Stimulated activated CD8-positive, alpha-beta memory T cell treated with anti-CD3 and anti-CD28 coated beads, Interleukin-15, amount 100 ng/mL, for 48 hours (primary cell): ENCODE results near the gene MGAT4C.
"Not testable (repeated sequence)": the region's sequence is repeated elsewhere in the genome, so short reads cannot be mapped to it uniquely, and the experiment has no call there.

Source experiments
- DNase-seq, 2 donors: peaks; one replicate each; pipeline ENCODE4 v3.0.0-alpha.2; 2020; ENCODE audit warnings: low read depth in 2 of 2

Gene MGAT4C

GRCh38 chr12:86134561-86134960 lies 121.6 kb downstream of the MGAT4C start:
- no peak for DNase-seq

GRCh38 chr12:86126900-86127299 lies 129.3 kb downstream of the MGAT4C start:
- not testable (repeated sequence) for DNase-seq

GRCh38 chr12:86122846-86123468 lies 133.2 kb downstream of the MGAT4C start:
- no peak for DNase-seq

GRCh38 chr12:86118161-86118560 lies 138.0 kb downstream of the MGAT4C start:
- DNase-seq: no peak

- no peak for DNase-seq
These were observed 138.5 kb downstream of the MGAT4C start for GRCh38 chr12:86117711-86118110.

GRCh38 chr12:86104087-86104486 lies 152.1 kb downstream of the MGAT4C start:
- no peak for DNase-seq

GRCh38 chr12:86097161-86097560 lies 159.0 kb downstream of the MGAT4C start:
- DNase-seq: no peak

- DNase-seq: no peak
These were observed 164.5 kb downstream of the MGAT4C start for GRCh38 chr12:86091681-86092080.

GRCh38 chr12:86081843-86082242 lies 174.3 kb downstream of the MGAT4C start:
- no peak for DNase-seq

- not testable (repeated sequence) for DNase-seq
These were observed 197.1 kb downstream of the MGAT4C start for GRCh38 chr12:86059052-86059451.

- no peak for DNase-seq
These were observed 198.9 kb downstream of the MGAT4C start for GRCh38 chr12:86057092-86057845.

- DNase-seq: no peak
These were observed 203.3 kb downstream of the MGAT4C start for GRCh38 chr12:86052921-86053320.

GRCh38 chr12:86050010-86050409 lies 206.2 kb downstream of the MGAT4C start:
- DNase-seq: no peak

GRCh38 chr12:86044396-86044795 lies 211.8 kb downstream of the MGAT4C start:
- DNase-seq: no peak

GRCh38 chr12:86042062-86042461 lies 214.1 kb downstream of the MGAT4C start:
- no peak for DNase-seq

GRCh38 chr12:86018361-86018760 lies 237.8 kb downstream of the MGAT4C start:
- no peak for DNase-seq

- no peak for DNase-seq
These were observed 241.2 kb downstream of the MGAT4C start for GRCh38 chr12:86015026-86015425.

- DNase-seq: no peak
These were observed 249.5 kb downstream of the MGAT4C start for GRCh38 chr12:86006727-86007126.

- DNase-seq: no peak
These were observed 258.1 kb downstream of the MGAT4C start for GRCh38 chr12:85998074-85998473.

- no peak for DNase-seq
These were observed 259.9 kb downstream of the MGAT4C start for GRCh38 chr12:85996280-85996679.

- DNase-seq: no peak
These were observed 262.4 kb downstream of the MGAT4C start for GRCh38 chr12:85993746-85994145.

- DNase-seq: no peak
These were observed 270.2 kb downstream of the MGAT4C start for GRCh38 chr12:85985996-85986395.

- no peak for DNase-seq
These were observed 272.6 kb downstream of the MGAT4C start for GRCh38 chr12:85983601-85984000.
